Activated CD4-positive, alpha-beta T cell treated with anti-CD3 and anti-CD28 coated beads, Interleukin-2, amount 10 ng/mL, durations not matched to agents 7 days and 5 days (primary cell): ENCODE results near the gene CAMK2D. TPM values are rescaled to one million over a fixed set of nuclear protein-coding genes. Genes with fewer than 3 reads are reported as not detected.

Experiments
- CTCF ChIA-PET: fragments of 350-600 bp; sonication (Branson Sonifier 250); formaldehyde crosslinking; loops from one replicate; lab custom pipeline; 2021; ENCODE audit warnings: antibody characterized with exemption; lab: Charles Lee
- POLR2A ChIA-PET: fragments of 350-600 bp; sonication (Branson Sonifier 250); formaldehyde crosslinking; loops from one replicate; lab custom pipeline; 2021; ENCODE audit warnings: antibody characterized with exemption; lab: Charles Lee
- DNase-seq: peaks from one replicate; pipeline ENCODE4 v3.0.0-alpha.2; 2020
- H3K27ac Mint-ChIP-seq: one replicate; pipeline ENCODE4 v1.8.0; 2021; ENCODE audit warnings: mild to moderate bottlenecking, moderate library complexity, mixed read lengths
- H3K27me3 Mint-ChIP-seq: one replicate; pipeline ENCODE4 v1.8.0; 2021; ENCODE audit warnings: mixed read lengths
- H3K36me3 Mint-ChIP-seq: one replicate; pipeline ENCODE4 v1.8.0; 2021; ENCODE audit warnings: low read depth, mixed read lengths
- H3K4me1 Mint-ChIP-seq: one replicate; pipeline ENCODE4 v1.8.0; 2021; ENCODE audit warnings: mixed read lengths
- H3K4me3 Mint-ChIP-seq: one replicate; pipeline ENCODE4 v1.8.0; 2021; ENCODE audit warnings: mild to moderate bottlenecking, moderate library complexity, mixed read lengths
- H3K9me3 Mint-ChIP-seq: one replicate; pipeline ENCODE4 v1.8.0; 2021; ENCODE audit warnings: mixed read lengths
- total RNA-seq, 2 experiments: library from RNA; stranded (reverse); gene quantifications; one replicate each; pipeline ENCODE4 v1.2.3, GENCODE V29; 2021

The CAMK2D gene
- total RNA-seq, 2 experiments from 2014 or later = 37.8 to 38.5 TPM

- ChIA-PET CTCF (no interaction called here), POLR2A (no interaction called here)
- Mint-ChIP-seq H3K36me3 (peaks cover 43% of the 10 kb centered on the region), H3K9me3 (peaks cover 5% of the 10 kb centered on the region), H3K27ac (no peak overlapping the region), H3K27me3 (no peaks in the 10 kb centered on the region), H3K4me1 (peaks cover 22% of the 10 kb centered on the region), H3K4me3 (no peak overlapping the region)
- no peak for DNase-seq
Measured at GRCh38 chr4:113743690-113744089, 17.8 kb downstream of the CAMK2D start.

GRCh38 chr4:113742643-113743042 is 18.9 kb downstream of the CAMK2D start:
- ChIA-PET CTCF (no interaction called here), POLR2A (no interaction called here)
- Mint-ChIP-seq H3K9me3 (peaks cover 7% of the 10 kb centered on the region), H3K4me3 (no peak overlapping the region), H3K27me3 (no peaks in the 10 kb centered on the region), H3K4me1 (peaks cover 24% of the 10 kb centered on the region), H3K36me3 (peaks cover 38% of the 10 kb centered on the region), H3K27ac (no peak overlapping the region)
- no peak for DNase-seq

- peaks cover 25% of the 10 kb centered on the region for H3K4me1 Mint-ChIP-seq
- CTCF ChIA-PET = no interaction called here
Measured at GRCh38 chr4:113741956-113742355, 19.6 kb downstream of the CAMK2D start.

GRCh38 chr4:113740857-113741379 is 20.6 kb downstream of the CAMK2D start:
- Mint-ChIP-seq H3K4me1 (peaks cover 25% of the 10 kb centered on the region), H3K27ac (no peak overlapping the region), H3K27me3 (no peaks in the 10 kb centered on the region), H3K36me3 (peaks cover 42% of the 10 kb centered on the region), H3K4me3 (no peak overlapping the region), H3K9me3 (peaks cover 7% of the 10 kb centered on the region)
- ChIA-PET CTCF (no interaction called here), POLR2A (no interaction called here)
- DNase-seq = no peak

More at GRCh38 chr4:113741956-113742355, 19.6 kb downstream of the CAMK2D start:
- H3K9me3 Mint-ChIP-seq = peaks cover 7% of the 10 kb centered on the region
- no peak overlapping the region for H3K4me3 Mint-ChIP-seq
- POLR2A ChIA-PET = no interaction called here
- no peak overlapping the region for H3K27ac Mint-ChIP-seq
- no peaks in the 10 kb centered on the region for H3K27me3 Mint-ChIP-seq
- no peak for DNase-seq
- H3K36me3 Mint-ChIP-seq = peaks cover 37% of the 10 kb centered on the region

- ChIA-PET POLR2A (no interaction called here), CTCF (no interaction called here)
- Mint-ChIP-seq H3K9me3 (peaks cover 7% of the 10 kb centered on the region), H3K27me3 (no peaks in the 10 kb centered on the region), H3K36me3 (peaks cover 51% of the 10 kb centered on the region), H3K4me3 (no peak overlapping the region), H3K4me1 (peaks cover 29% of the 10 kb centered on the region), H3K27ac (no peak overlapping the region)
- no peak for DNase-seq
Measured at GRCh38 chr4:113739197-113739596, 22.3 kb downstream of the CAMK2D start.

- Mint-ChIP-seq H3K27ac (no peak overlapping the region), H3K4me3 (no peak overlapping the region), H3K9me3 (peaks cover 7% of the 10 kb centered on the region), H3K36me3 (peaks cover 55% of the 10 kb centered on the region), H3K27me3 (no peaks in the 10 kb centered on the region), H3K4me1 (peaks cover 34% of the 10 kb centered on the region)
- ChIA-PET CTCF (no interaction called here), POLR2A (no interaction called here)
- DNase-seq = no peak
Measured at GRCh38 chr4:113738251-113738650, 23.3 kb downstream of the CAMK2D start.

GRCh38 chr4:113733685-113734084 is 27.9 kb downstream of the CAMK2D start:
- Mint-ChIP-seq H3K9me3 (peaks cover 2% of the 10 kb centered on the region), H3K4me3 (no peak overlapping the region), H3K4me1 (peaks cover 29% of the 10 kb centered on the region), H3K27me3 (no peaks in the 10 kb centered on the region), H3K27ac (no peak overlapping the region), H3K36me3 (peaks cover 51% of the 10 kb centered on the region)
- POLR2A ChIA-PET = no interaction called here
- DNase-seq = no peak
- CTCF ChIA-PET = interaction anchor here (1.0 kb wide), 1 partner anchor 69 kb away, joined by 3 read pairs; no protein-coding TSS in a partner anchor

GRCh38 chr4:113732967-113733527 is 28.5 kb downstream of the CAMK2D start:
- H3K9me3 Mint-ChIP-seq = peaks cover 2% of the 10 kb centered on the region
- H3K27ac Mint-ChIP-seq = no peak overlapping the region
- peaks cover 53% of the 10 kb centered on the region for H3K36me3 Mint-ChIP-seq
- no peak for DNase-seq
- no peaks in the 10 kb centered on the region for H3K27me3 Mint-ChIP-seq
- POLR2A ChIA-PET = no interaction called here
- H3K4me1 Mint-ChIP-seq = peaks cover 31% of the 10 kb centered on the region
- no peak overlapping the region for H3K4me3 Mint-ChIP-seq
- CTCF ChIA-PET = interaction anchor here (0.9 to 1.0 kb wide), 2 partner anchors 54 to 68 kb away, joined by 3 to 4 read pairs; no protein-coding TSS in a partner anchor

GRCh38 chr4:113730467-113731216 is 30.9 kb downstream of the CAMK2D start:
- no peak overlapping the region for H3K27ac Mint-ChIP-seq

GRCh38 chr4:113727802-113728201 is 33.7 kb downstream of the CAMK2D start:
- ChIA-PET POLR2A (no interaction called here), CTCF (no interaction called here)
- Mint-ChIP-seq H3K4me3 (no peak overlapping the region), H3K4me1 (peaks cover 36% of the 10 kb centered on the region), H3K27ac (no peak overlapping the region), H3K9me3 (no peaks in the 10 kb centered on the region), H3K36me3 (peaks cover 25% of the 10 kb centered on the region), H3K27me3 (no peaks in the 10 kb centered on the region)
- DNase-seq = no peak

More at GRCh38 chr4:113730467-113731216, 30.9 kb downstream of the CAMK2D start:
- DNase-seq = no peak
- Mint-ChIP-seq H3K4me3 (no peak overlapping the region), H3K36me3 (peaks cover 43% of the 10 kb centered on the region), H3K27me3 (no peaks in the 10 kb centered on the region), H3K9me3 (no peaks in the 10 kb centered on the region), H3K4me1 (peaks cover 50% of the 10 kb centered on the region)
- CTCF ChIA-PET = no interaction called here
- POLR2A ChIA-PET = no interaction called here

- Mint-ChIP-seq H3K9me3 (no peaks in the 10 kb centered on the region), H3K4me3 (no peak overlapping the region), H3K36me3 (peaks cover 22% of the 10 kb centered on the region), H3K27me3 (no peaks in the 10 kb centered on the region), H3K27ac (peak overlapping the region; percentile 21), H3K4me1 (peaks cover 30% of the 10 kb centered on the region)
- ChIA-PET POLR2A (no interaction called here), CTCF (no interaction called here)
- no peak for DNase-seq
Measured at GRCh38 chr4:113725963-113726362, 35.6 kb downstream of the CAMK2D start.

- ChIA-PET POLR2A (interaction anchor here (0.6 kb wide), 1 partner anchor 27 kb away, joined by 3 read pairs; no protein-coding TSS in a partner anchor), CTCF (interaction anchor here (1.2 to 1.5 kb wide), 2 partner anchors 12 to 171 kb away, joined by 3 read pairs; no protein-coding TSS in a partner anchor)
- Mint-ChIP-seq H3K4me1 (no peaks in the 10 kb centered on the region), H3K27me3 (no peaks in the 10 kb centered on the region), H3K4me3 (no peak overlapping the region), H3K27ac (no peak overlapping the region), H3K9me3 (no peaks in the 10 kb centered on the region), H3K36me3 (peaks cover 28% of the 10 kb centered on the region)
- no peak for DNase-seq
Measured at GRCh38 chr4:113718252-113718651, 43.3 kb downstream of the CAMK2D start.
